Liver (tissue), 3 donors: ENCODE results near the gene DNM2.

ENCODE experiments used
- EGR1 ChIP-seq, 2 donors: IDR thresholded peaks; 2 replicates each; pipeline ENCODE4 v1.6.1; 2016 to 2018; ENCODE audit warnings: antibody characterized with exemption in 2 of 2, low read depth in 2 of 2
- FOXA1 ChIP-seq: IDR thresholded peaks from 2 replicates; pipeline ENCODE4 v1.6.1; 2016; ENCODE audit warnings: antibody characterized with exemption
- GABPA ChIP-seq, 2 donors: IDR thresholded peaks in 1 of 2; conservative IDR thresholded peaks in 1 of 2; 2 replicates each; pipeline ENCODE4 v1.6.1; 2016; ENCODE audit warnings: antibody characterized with exemption in 2 of 2, mild to moderate bottlenecking in 1 of 2, moderate library complexity in 1 of 2
- JUND ChIP-seq, 2 donors: IDR thresholded peaks; 2 replicates each; pipeline ENCODE4 v1.6.1; 2016; ENCODE audit warnings: antibody characterized with exemption in 2 of 2
- MAX ChIP-seq: IDR thresholded peaks from 2 replicates; pipeline ENCODE4 v1.6.1; 2016; ENCODE audit warnings: antibody characterized with exemption
- RAD21 ChIP-seq, 2 donors: IDR thresholded peaks; 2 replicates each; pipeline ENCODE4 v1.6.1; 2016; ENCODE audit warnings: antibody characterized with exemption in 2 of 2, mild to moderate bottlenecking in 2 of 2
- SP1 ChIP-seq: IDR thresholded peaks from 2 replicates; pipeline ENCODE4 v1.6.1; 2018; ENCODE audit warnings: antibody characterized with exemption, mild to moderate bottlenecking
- TAF1 ChIP-seq: conservative IDR thresholded peaks from 2 replicates; pipeline ENCODE4 v1.6.1; 2016; ENCODE audit warnings: antibody characterized with exemption, mild to moderate bottlenecking
- TF ChIP-seq, protein P1 (sequence below): fragments of 150-350 bp; IDR thresholded peaks from 2 replicates; pipeline ENCODE4 v1.5.1; 2017; ENCODE audit warnings: improper control_type of control experiment, low read depth, low read length; ENCODE audit not compliant: missing input control
- TF ChIP-seq, protein P2 (sequence below): IDR thresholded peaks from 2 replicates; pipeline ENCODE4 v1.6.1; 2016; ENCODE audit warnings: antibody characterized with exemption, mild to moderate bottlenecking
- donor health status: healthy.
- donor health status: healthy.

GRCh38 chr19:10850631-10851030 is 132.8 kb downstream of the DNM2 start:
- TF ChIP-seq, protein P1, sequence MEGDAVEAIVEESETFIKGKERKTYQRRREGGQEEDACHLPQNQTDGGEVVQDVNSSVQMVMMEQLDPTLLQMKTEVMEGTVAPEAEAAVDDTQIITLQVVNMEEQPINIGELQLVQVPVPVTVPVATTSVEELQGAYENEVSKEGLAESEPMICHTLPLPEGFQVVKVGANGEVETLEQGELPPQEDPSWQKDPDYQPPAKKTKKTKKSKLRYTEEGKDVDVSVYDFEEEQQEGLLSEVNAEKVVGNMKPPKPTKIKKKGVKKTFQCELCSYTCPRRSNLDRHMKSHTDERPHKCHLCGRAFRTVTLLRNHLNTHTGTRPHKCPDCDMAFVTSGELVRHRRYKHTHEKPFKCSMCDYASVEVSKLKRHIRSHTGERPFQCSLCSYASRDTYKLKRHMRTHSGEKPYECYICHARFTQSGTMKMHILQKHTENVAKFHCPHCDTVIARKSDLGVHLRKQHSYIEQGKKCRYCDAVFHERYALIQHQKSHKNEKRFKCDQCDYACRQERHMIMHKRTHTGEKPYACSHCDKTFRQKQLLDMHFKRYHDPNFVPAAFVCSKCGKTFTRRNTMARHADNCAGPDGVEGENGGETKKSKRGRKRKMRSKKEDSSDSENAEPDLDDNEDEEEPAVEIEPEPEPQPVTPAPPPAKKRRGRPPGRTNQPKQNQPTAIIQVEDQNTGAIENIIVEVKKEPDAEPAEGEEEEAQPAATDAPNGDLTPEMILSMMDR: no peak
- TF ChIP-seq FOXA1 (no peak), RAD21 (IDR thresholded peaks at IDR 0.05) (no peak), JUND (IDR thresholded peaks at IDR 0.05) (no peak), TAF1 (no peak), EGR1 (IDR thresholded peaks at IDR 0.05; ENCODE audit: low read depth in 2 of 2) (no peak), GABPA (IDR thresholded peaks at IDR 0.05 in 1 of 2, conservative IDR thresholded peaks at IDR 0.05 in 1 of 2) (no peak), MAX (no peak), SP1 (no peak)
- TF ChIP-seq, protein P2, sequence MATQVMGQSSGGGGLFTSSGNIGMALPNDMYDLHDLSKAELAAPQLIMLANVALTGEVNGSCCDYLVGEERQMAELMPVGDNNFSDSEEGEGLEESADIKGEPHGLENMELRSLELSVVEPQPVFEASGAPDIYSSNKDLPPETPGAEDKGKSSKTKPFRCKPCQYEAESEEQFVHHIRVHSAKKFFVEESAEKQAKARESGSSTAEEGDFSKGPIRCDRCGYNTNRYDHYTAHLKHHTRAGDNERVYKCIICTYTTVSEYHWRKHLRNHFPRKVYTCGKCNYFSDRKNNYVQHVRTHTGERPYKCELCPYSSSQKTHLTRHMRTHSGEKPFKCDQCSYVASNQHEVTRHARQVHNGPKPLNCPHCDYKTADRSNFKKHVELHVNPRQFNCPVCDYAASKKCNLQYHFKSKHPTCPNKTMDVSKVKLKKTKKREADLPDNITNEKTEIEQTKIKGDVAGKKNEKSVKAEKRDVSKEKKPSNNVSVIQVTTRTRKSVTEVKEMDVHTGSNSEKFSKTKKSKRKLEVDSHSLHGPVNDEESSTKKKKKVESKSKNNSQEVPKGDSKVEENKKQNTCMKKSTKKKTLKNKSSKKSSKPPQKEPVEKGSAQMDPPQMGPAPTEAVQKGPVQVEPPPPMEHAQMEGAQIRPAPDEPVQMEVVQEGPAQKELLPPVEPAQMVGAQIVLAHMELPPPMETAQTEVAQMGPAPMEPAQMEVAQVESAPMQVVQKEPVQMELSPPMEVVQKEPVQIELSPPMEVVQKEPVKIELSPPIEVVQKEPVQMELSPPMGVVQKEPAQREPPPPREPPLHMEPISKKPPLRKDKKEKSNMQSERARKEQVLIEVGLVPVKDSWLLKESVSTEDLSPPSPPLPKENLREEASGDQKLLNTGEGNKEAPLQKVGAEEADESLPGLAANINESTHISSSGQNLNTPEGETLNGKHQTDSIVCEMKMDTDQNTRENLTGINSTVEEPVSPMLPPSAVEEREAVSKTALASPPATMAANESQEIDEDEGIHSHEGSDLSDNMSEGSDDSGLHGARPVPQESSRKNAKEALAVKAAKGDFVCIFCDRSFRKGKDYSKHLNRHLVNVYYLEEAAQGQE: no peak
